Left renal cortex interstitium (tissue), 4 donors: Measurements from ENCODE around the gene STAB2. TPM values are rescaled to one million over a fixed set of nuclear protein-coding genes. Genes with fewer than 3 reads are reported as not detected.
"Not testable (repeated sequence)": the region's sequence is repeated elsewhere in the genome, so short reads cannot be mapped to it uniquely, and the experiment has no call there.

Experiments
- DNase-seq, 4 donors: peaks; one replicate each; pipeline ENCODE4 v3.0.0-alpha.2; 2013; ENCODE audit warnings: low read depth in 4 of 4, low spot score in 2 of 4, missing footprints in 1 of 4
- polyA plus RNA-seq, 4 donors: library from polyadenylated mRNA; unstranded; fragments of 120-200 nt; gene quantifications; one replicate each; pipeline ENCODE4 v1.2.1, GENCODE V29; 2013; ENCODE audit not compliant: insufficient read length in 4 of 4

STAB2 gene
- polyA plus RNA-seq, 4 donors: 0.55 to 1.3 (median 1.1) TPM

DNA sequence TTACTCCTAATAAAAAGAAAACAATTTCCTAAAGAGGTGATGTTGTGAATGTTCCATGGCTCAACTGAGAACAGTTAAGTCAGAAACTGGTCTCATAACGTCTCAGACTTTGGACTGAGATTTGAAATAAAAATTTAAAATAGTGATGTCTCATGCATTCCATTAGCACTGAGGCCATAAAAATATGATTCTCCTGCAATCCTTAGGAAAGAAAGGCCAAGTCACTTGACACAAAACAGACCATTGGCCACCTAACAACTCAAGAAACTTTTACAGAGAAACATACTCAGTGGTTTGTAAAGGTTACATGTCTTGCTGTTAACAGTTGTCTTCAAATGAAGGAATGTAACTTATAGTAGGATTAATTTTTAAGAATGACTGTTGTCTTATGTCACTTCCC is 58.1 kb downstream of the STAB2 start:
- no peak for DNase-seq

DNA sequence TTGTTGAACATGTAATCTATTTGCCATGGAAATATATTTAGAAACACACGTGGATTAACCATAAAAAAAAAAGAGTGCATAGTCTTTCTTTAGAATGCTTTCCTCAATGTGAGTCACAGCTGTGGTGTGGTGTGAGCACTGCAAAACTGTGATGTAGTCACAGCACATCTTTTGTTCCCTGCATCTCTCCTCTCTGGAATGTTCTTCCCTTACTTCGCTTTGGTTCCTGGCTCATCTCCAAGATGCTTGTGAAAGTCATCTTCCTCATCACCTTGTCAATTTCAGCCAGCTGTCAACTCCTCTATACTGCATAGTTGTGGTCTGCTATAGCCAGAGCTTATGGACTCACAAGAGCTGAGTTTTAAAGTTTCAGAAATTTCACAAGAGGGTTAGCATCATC is 60.2 kb downstream of the STAB2 start:
- no peak for DNase-seq

DNA sequence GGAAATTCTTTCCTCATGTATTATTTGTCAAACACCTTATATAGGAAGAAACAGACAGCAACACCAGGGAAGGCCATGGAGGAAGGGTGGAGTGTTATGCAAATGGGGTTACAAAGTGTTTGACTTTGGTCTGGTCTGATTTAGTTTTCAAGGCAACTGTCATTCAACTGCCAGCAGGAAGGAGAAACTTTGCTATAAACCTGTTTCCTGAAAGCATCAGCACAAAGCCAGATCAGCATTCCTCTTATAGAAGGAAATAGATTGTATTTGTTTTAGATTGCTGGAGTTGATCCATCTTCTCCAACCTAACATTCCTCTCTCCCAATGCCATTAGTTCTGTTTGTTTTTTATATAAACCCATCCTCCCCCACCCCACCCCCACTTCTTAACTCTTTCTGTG is 65.7 kb downstream of the STAB2 start:
- no peak for DNase-seq

DNA sequence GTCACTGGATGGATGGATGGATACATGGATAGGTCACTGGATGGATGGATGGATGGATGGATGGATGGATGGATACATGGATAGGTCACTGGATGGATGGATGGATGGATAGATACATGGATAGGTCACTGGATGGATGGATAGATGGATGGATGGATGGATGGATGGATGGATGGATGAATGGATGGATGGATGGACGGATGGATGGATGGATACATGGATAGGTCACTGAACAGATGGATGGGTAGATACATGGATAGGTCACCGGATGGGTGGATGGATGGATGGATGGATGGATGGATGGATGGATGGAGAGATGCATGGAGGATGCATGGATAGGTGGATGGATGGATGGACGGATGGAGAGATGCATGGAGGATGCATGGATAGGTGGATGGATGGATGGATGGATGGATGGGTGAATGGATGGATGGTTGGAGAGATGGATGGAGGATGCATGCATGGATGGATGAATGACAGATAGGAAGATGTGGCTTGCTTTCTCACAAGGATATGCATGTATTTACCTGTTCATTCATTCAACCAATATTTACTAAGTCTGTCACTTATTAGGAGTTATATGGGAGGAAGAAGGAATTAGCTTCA is 66.6 kb downstream of the STAB2 start:
- DNase-seq: not testable (repeated sequence)

DNA sequence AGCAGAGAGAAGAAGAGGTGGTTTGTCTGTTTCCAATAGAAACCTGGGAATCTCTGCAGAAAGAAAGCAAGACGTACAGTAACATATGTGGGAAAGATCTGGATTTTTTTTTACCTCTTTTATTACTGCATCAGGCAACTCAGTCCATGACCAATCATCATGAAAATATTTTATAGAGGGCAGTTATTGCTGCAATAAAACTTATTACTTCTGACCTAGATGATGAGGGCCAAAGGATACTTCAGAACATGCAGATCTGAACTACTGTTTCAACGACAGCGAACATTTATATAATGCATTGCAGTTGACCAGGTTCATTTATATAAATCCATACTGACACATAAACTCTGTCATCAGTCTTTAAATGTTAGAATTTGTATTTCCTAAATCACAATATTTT is 67.7 kb downstream of the STAB2 start:
- DNase-seq: no peak

DNA sequence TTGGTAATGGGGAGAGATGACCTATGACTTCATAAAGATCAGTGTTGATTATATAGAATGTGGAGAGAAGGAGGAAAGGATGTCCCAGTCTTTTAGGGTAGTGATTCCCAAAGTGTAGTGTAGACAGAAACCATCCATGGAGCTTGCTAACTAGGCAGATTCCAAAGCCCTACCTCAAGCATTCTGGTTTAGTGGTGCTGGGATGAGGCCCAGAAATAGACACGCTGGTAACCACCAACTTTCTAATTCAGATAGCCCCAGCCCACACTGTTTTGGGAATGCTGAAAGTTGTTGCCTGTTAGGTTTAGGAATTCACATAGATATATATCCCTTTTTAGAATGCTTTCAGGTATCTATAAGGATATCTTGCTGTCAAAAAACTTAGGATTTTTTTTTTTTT is 69.2 kb downstream of the STAB2 start:
- no peak for DNase-seq

DNA sequence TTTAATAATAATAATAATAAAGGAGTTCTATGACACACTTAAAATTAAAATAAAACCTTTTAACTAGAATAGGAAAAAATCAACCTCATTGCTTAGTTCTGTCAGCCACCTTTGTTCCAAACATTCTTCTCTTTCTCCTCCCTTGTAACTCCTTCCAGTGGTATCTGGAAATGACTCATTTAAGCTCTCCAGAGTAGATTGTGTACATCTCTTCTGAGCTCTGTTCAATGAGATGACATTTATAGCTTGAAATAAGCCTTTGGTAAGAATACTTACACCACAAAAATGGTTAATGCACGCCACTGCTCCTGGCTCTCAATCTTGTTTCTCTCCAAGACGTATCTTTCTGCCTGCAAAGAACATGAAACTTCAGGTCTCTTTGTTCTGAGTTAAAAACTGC is 70.3 kb downstream of the STAB2 start:
- no peak for DNase-seq

DNA sequence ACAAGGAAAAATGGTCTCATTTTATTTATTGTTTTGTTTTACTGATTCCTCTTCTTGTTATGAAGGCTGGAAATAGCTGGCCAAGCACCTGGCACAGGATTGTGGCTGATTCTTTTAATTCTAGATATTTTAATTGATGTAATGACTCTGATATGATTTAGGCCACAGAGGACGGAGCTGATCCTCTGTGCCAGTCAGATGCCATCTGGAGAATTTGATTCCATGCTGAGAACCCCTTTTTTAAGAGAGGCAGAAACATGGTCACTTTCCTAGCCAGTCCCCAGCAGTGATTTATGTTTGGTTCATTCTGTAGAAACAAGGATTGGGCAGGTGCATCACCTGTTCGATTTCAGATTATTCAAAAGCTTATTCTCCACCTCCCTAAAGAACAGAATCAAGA is 77.6 kb downstream of the STAB2 start:
- DNase-seq: no peak

DNA sequence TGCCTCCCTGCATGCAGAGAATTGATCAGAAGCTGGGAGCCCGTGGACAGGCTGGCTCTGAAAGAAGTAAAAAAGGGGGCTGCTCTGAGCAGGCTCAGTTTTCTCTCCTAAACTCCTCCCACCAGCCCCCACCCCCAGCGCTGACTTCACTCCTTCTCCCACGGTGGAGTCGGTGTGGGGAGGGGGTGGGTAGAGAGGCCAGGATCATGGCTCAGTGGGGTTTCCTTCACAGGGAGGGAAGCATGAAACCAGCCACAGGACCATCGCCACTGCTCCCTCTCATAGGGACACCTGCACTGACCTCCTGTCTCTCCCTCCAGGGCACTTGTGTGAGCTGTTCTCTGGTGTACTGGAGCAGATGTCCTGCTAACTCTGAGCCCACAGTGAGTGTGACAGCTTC is 78.9 kb downstream of the STAB2 start:
- no peak for DNase-seq

DNA sequence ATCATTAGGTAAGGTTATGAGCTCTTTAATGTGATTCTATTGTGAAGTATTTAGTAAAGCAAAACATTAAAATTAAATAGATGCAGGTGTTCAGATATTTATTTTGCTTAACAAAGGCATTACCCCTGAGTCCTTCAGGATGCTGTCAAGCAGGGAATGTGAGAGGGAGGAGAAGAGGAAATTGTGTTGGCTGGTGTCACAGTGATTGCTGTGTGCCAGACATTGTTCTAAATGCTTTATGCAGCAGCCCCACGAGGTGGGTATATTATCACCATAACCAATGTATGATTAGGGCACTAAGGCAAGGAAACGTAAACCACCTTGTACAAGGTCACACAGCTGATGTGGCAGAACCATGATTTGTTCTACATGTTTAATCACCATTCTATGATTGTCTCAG is 80.1 kb downstream of the STAB2 start:
- no peak for DNase-seq

DNA sequence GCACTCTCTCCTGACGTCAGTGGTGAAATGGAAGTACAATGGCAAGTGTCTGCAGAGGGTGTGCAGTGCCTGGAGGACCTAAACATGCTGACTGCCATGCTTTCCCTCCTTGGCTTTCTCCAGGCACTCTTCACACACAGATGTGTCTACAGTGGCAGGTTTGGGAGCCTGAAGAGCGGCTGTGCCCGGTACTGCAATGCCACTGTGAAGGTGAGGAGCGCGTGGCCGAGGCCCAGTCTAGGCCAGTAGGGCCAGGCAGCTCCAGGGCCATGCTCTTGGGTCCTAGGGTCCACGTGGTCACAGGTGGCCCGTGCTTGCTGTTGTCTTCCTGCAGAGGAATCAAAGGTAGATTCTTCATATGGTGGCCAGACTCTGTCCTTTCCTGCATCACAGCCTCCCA is 81.4 kb downstream of the STAB2 start:
- DNase-seq: no peak

DNA sequence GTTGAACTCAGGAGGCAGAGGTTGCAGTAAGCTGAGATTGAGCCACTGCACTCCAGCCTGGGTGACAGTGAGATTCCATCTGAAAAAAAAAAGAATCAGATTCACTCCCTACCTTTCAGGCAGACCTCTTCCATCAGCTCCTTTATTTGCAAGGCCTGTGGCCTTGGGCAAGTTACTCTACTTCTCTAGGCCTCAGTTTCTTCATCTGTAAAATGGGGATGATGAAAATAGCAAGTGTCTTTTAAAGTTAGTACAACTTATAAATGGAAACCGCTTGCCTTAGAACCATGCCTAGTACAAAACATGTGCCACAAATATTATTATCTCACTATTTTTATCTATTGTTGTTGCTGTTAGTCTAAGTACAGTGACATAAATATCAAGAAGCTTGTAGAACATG is 84.3 kb downstream of the STAB2 start:
- DNase-seq: no peak

DNA sequence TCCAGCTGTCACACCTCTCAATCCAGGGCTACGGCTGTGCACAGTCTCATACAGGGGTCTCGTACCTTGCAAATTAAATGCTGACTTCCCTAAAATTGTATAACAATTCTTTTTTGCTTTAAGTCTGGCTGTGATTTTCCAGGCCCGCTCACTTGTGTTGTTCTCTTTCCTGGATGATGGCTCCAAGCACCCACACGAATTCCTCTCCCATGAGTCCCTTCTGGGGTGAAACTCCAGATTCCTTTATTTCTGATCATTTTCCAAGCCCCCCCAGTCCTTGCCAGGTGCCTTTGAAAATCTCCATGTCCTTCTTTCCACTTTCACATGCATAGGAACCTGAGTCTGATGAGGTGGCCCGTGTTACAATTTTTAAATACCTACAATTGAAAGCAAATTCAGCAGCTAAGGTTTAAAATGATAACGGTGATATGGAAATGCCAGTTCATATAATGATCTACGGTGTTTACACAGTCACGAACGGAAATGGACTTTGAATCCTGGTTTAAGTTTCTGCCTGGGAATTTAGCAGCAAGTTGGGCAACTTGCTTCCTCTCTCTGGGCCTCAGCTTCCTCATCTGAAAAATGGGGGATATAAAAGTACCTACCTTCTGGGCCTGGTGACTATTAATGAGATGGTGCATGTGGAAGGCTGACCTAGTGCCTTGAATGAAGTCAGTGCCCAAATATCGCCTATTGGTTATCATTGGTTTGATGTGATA is 85.5 kb downstream of the STAB2 start:
- DNase-seq: no peak

DNA sequence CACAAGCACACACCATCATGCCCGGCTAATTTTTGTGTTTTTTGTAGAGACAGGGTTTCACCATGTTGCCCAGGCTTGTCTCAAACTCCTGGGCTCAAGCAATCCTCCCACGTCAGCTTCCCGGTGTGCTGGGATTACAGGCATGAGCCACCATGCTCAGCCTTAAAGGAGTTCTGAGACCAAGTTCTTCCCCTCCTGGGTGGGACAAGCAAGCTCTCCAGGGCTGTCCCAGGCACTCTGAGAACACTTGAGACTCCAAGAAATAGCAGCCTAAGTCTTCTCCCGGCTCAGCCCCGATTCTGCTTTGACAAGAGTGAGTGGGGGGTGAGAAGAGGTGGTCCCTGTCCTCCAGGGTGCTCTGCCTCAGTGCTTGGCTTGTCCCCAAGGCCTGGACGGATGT is 86.4 kb downstream of the STAB2 start:
- DNase-seq: no peak

DNA sequence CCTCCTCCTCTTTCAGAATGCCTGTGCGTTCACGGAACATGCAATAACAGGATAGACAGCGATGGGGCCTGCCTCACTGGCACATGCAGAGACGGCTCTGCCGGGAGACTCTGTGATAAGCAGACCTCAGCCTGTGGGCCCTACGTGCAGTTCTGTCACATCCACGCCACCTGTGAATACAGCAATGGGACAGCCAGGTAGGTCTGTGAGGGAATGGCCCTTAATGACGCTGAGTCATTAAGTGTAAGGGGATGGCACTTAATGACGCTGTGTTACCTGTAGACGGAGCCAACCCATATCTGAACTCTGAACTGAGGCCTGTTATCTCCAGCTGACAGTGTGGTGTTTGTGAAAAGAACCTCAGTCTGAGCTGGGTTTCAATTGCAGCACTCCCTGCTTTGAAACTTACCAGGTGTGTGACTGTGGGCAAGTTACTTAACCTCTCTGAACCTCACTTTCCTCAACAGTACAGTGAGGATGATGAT is 86.9 kb downstream of the STAB2 start:
- no peak for DNase-seq

DNA sequence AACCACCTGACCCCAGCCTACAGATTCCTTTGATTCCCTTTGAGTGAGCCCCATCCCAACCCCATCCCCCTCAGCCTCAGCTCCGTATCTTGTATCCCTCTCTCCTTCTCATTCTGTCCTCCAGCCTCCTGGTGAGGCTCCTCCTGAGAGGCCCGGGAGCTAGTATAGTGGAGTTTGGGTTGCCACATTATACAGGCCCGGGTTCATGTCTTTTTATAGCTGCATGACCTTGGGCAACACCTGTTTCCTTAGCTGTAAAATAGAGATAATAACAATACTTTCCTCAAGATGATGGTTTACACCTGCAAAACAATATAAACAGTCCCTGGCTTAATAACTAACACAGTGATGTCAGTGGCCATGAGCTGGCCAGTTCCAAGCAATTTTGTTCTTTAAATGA is 89.8 kb downstream of the STAB2 start:
- no peak for DNase-seq

DNA sequence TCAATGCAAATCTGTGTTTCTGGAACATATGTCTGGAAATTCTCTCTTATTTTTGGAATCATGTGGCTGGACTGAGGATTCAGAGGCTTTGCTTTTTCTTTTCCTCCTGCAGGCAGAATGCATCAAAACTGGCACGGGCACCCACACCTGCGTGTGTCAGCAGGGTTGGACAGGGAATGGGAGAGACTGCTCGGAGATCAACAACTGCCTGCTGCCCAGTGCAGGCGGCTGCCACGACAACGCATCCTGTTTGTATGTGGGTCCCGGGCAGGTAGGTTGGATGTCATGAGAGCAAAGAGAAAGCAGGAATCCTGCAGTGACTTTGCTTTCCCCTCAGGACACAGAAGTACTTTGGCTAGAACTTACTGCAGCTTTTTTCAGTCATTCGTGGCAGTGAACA is 90.3 kb downstream of the STAB2 start:
- no peak for DNase-seq

DNA sequence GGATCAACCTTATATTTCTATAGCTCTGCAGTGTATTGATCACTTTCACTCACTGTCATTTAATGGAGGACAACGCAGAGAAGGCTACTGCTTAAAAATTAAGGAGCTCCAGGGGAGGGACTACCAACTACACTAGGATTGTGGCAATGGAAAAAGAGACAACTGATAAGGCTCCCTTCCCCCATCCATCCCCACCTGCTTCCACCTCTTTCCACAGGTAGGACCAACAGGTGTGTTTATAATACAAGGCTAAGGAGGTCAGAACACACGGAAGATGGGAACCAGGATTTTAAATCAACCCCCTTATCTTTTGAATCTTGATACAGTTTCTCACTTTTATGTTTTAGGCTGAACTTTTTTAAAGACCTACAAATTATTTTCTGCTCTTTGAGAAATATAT is 90.8 kb downstream of the STAB2 start:
- no peak for DNase-seq

DNA sequence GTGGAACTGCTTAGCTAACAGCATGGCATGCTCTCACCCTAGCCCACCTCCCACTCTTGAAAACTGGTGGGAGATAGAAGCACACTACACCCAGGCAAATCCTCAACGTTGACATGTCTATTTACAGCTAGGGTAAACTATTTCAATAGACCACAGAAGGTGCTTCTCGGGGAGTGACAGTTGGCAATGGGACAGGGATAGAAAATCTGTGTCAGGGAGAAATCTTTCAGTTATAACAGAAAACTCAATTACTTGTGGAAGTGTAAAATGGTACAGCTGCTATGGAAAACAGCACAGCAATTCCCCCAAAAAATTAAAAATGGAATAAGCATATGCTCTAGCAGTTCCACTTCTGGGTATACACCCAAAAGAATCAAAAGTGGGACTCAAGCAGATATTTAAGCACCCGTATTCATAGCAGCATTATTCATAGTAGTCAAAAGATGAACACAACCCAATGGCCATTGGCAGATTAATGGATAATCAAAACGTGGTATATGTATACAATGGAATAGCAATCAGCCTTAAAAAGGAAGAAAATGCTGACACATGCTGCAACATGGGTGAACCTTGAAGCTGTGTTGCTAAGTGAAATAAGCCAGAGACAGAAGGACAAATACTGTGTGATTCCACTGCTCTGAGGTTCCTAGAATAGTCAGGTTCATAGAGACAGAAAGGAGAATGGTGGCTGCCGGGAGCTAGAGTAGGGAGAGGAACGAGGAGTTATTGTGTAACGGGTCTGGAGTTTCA is 92.5 kb downstream of the STAB2 start:
- no peak for DNase-seq

DNA sequence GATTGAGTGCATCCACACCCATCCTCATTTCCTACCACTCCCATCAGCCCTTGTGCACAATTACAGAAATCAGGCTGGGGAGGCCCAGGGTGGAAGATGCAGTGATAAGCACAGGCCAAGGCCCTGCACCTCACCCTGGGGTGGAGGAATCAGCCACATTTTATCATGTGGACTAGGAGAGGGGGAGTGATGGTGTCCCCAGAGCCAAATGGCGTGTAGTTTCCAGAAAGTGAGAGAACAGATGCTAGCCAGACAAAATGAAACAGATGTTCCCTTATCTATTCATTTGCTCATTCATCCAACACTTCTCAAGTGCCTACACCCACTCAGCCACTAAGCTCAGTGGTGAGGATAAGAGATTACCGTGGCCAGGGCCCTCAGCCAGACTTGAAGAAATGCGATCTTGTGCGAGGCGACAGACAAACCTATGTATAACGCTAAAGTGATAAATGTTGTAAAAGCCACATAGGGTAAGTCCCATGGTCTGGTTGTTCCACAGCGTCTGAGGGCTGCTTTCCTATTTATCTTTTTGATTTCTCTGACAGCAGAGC is 93.6 kb downstream of the STAB2 start:
- no peak for DNase-seq

DNA sequence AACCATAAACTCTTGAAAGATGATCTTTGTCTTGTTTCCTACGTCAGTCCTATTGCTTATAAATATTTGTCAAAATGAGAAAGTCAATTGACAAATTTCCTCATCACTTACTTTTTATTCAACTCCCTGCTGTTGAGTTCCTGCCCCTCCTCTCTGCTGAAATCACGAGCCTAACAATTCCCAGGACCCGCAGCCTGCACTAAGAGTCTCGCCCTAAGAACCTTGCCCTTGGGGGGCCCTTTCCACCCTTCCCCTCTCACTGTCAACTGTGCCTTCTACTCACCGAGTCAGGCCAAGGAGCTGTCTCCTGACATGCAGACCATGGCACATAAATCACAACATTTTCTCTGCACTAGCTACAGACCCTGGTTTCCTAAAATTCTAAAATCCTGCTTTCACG is 99.0 kb downstream of the STAB2 start:
- no peak for DNase-seq

DNA sequence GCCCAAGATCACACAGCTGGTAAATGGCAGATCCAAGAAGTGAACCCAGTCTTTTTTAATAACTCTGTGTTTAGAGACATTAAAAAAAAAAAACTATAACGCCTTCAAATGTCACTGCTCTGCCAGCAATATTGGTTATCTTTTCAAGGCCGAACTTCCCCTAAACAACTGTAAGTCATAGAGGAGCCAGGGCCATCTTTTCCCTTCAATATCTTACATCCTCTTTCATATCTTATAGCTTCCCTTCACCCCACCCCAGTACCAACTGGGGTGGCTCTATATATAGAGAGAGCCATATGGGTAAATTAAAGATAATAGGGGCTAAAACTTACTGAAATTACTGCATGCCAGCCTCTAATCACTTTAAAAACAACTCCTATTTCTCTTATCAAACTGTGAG is 100.2 kb downstream of the STAB2 start:
- DNase-seq: no peak
